ENCODE data around the gene DPH2.
A peak's percentile ranks its signal among the peaks of the same experiment; 100 is the strongest.

Gene DPH2

DNA sequence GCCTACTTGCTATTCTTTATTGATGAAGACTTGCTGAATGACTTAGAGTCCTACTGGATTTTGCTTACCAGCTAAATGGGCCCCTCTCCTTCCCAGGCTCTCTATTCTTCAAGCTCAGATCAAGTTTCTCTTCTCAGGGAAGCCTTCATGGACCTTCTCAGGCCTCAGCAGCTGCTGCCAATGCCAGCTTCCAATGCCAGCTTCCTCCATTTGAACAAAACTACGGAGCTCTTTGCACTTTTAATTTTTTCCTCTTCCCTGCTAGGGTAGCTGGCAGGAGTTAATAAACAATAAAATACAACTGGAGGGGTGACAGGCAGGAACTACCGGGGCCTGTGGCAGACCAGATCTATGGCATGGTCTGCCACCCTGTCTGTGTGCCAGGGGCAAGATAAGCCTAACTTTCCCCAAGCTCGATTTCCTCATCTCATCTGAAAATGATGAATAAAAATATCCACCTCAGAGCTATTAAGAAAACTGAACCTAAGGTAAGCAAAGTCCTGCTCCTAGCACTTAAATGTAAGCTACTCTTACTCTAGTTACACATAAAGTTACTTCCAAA lies 24.1 kb upstream of the DPH2 start:
- DNase-seq (ENCODE audit: low read depth) = no peak

DNA sequence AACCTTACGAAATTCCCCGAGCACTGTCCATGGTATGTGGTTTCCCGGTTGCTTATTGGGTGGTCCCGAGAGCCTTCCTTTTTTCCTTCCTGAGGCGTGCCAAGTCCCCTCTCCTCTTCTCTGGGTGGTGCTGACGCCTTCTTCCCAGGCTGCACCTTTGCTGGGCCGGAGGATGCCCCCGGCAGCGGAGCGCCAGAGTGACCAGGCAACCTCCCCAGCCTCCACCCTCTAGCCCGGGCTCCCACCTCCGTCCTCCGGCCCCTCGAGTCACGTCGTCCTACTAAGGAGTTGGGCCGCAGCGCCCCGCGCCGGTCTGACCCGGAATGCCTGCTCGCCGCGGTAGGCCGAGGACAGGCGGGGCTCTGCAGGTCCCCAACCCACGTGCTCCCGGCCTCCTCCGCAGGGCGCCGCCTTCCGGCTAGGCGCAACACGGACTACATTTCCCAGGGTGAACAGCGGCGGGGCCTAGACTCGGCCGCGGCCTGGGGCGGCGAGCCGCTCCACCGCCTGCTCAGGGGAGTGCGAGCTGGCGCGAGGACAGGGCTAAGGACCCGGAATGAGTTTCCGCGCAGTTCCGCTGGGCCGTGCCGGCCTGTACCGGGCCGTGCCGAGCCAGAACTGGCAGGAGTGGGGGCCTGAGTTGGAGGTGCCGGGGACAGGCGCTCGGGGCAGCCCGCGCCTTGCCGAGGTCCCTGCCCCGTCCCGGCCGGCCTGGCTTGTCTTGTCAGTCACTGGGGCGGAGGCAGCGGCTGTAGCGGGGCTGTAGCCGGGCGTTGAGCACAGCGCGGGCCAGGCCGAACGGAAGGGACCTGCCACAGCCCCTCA lies 23.4 kb upstream of the DPH2 start, which contains the start of gene IPO13:
Gene IPO13 (plus strand): TSS at position 715 of the 825 bp plus-strand sequence. CDS start 651 bp downstream, outside the sequence.
- DNase-seq (ENCODE audit: low read depth) = peak; percentile 88

DNA sequence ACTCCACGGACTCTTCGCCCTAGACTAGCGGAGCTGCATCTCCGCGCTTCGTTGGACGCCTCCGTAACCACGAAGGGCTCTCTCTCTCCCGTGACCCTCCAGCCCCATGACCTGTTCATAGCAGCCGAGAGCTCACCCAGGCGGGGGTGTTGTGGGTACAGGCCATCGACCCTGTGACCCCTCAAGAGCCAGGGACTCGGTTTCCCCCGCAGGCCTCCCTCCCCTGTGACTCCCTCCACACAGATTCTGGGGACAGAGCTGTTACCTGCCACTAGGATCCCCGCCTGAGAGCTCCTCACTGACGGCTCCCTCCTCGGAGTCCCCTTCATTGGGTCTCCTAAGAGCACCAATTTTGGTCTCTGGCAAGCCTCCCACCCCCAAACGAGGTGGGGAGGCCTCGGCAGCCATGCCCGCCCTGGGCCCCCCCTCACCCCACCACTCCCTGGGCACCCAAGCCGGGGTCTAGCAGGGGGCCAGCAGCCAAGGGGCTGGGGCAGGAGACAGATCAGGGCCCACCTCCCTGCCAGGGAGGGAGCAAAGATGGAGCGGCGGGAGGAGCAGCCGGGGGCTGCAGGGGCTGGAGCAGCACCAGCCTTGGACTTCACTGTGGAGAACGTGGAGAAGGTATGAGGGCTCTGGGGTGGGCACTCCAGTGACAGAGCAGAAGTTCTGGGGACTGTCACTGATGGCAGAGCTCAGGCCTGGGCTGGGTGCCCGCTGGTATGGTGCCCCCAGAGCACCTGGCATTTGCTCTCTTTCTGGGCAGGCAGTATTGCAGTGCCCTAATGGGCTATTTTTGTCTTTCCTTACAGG lies 22.5 kb upstream of the DPH2 start:
- DNase-seq (ENCODE audit: low read depth) = no peak

DNA sequence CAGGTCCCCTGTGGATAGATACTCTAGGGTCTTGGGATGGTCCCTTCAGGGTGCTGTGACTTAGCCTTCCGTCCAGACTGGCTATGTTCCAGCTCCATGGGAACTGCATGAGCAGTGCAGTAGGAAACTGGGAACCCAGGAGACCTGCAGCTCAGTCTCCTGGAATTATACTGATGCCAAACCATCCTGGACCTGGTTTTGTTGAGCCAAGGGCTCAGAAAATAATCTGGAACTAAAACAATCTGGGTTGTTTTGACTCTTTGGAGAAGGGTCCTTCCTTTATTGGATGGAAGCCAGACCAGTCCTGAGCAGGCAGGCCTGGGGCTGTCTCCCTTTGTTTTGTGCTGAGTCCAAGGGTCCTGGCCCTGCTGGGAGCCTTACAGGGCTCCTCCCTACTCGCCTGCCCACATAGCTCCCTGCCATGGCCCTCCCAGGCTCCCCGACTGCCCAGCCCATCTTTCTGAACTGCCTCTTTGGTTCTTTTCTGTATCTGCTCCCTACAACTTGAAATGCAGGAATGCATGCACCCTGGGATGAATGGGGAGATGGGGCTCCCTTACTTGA lies 21.9 kb upstream of the DPH2 start:
- no peak for DNase-seq (ENCODE audit: low read depth)

DNA sequence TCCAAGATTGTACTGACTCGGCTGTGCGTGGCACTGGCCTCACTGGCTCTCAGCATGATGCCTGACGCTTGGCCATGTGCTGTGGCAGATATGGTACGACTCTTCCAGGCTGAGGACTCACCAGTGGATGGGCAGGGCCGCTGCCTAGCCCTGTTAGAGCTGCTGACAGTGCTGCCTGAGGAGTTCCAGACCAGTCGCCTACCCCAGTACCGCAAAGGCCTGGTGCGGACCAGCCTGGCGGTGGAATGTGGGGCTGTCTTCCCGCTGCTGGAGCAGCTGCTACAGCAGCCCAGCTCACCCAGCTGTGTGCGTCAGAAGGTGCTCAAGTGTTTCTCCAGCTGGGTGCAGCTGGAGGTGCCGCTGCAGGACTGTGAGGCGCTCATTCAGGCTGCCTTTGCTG lies 20.1 kb upstream of the DPH2 start:
- no peak for DNase-seq (ENCODE audit: low read depth)

DNA sequence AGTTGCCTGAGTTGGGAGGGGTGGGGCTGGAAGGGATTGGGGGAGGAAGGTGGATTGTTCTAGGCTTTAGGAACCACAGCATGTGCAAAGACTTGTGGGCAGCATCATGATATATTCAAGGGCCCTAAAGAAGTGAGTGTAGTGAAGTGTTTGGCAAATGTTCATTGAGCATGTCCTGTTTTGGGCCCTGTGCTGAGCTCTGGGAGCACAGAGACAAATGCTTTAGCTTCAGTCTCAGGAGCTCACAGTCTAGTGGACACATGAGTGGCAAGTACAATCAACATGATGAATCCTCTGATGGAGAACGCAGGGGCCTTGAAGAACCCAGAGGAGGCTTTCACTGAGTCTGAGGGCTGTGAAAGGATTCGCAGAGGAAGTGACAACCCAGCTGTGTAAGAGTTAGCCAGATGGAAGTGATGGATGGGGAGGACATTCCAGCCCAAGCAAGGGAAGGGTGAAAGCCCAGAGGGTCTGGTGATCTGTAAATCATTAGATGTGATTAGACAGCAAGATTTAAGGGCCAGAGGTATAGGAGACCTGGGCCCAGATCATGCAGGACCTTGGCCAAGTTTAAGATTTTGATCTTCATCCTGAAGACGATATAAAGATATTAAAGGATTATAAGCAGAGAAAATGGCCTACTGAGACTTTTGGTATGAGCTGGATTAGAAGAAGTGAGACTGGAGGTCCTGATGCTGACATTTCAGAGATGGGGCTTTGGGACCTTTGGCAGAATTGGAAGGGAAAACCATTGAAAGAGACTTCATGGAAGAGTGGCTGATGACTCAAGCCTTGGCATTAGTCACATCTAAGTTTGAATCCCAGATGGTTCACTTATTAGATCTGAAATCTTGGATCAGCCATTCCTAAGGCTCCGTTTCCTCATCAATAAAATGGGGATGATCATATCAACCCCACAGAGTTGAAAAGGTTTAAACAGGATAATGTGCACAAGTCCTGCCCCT lies 18.5 kb upstream of the DPH2 start:
- DNase-seq (ENCODE audit: low read depth) = no peak

DNA sequence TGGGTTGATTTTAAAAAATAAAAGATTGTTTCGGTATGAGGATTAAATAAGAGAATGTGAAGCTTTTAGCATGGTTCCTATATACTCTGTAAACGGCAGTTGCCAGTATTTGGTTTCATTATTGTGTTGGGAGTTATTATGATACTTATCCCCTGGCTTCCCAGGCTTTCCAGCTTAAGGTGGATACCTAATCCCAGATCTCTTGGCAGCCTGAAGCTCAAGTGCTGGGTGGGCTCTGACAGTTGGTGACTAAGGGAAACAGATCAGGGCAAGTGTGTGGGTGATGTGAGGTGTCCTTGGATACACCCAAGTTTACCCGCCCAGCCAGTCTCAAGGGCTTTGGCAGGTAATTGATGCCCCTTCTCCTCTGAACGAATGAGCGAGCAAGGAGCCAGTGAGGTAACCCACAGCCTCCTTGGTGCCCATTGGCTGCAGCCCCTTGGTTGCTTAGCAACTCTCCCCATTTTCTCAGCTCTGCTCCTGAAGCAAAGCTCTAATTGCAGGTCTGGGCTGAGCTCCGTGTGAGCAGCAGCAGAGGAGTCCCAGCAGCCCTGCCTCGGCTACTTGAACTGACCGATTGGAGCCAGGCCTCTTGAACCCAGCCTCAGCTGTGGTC lies 17.0 kb upstream of the DPH2 start:
- DNase-seq (ENCODE audit: low read depth) = no peak

DNA sequence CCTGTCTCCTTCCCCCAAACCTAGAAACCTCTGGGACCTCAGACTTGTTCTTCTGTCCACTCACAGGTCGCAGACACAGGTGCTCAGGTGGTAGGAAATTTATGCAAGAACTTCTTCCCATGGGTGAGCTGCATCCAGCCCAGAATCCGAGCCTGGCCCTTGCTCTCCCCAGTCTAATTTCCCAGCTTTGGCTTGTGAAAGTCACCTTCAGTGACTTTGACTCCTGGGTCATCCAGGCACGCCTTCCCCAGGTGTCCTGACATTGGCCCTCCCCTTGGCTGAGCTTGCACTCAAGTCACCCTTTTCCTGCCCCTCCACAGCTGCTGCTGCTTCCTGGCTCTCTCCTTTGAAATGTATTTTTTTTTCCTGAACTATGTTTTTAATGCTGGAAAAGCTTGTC lies 16.4 kb upstream of the DPH2 start:
- no peak for DNase-seq (ENCODE audit: low read depth)

DNA sequence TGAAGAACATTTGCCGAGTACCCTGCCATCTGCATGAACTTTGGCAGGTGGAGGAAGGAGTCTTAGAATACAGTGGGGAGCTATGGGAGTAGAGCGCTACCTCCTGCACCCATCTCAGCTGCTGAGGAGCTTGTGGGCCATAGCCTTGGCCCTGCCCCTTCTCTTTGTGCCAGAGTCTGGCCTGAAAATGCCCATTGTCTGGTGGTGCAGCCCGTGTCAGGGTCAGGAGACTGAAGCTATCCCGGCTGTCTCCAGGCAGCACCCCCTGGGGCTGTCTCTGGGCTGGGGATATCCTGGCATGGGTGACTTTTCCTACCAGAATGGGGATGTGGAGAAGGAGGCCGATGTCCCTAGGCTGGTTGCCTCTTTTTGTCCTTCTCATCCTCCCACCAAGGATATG lies 15.8 kb upstream of the DPH2 start:
- DNase-seq (ENCODE audit: low read depth) = no peak

DNA sequence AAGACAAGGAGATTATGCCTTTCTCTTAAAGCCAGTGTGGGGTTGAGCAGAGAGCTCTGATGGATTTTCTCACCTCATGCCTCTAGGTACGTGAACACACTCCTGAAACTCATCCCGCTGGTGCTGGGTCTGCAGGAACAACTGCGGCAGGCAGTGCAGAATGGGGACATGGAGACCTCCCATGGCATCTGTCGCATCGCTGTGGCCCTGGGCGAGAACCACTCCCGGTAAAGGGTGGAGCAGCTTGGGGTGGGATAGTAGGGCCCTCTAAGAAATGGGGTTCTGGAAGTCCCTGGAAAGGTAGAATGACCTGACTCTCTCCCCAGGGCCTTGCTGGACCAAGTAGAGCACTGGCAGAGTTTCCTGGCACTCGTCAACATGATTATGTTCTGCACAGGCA lies 13.6 kb upstream of the DPH2 start:
- no peak for DNase-seq (ENCODE audit: low read depth)

DNA sequence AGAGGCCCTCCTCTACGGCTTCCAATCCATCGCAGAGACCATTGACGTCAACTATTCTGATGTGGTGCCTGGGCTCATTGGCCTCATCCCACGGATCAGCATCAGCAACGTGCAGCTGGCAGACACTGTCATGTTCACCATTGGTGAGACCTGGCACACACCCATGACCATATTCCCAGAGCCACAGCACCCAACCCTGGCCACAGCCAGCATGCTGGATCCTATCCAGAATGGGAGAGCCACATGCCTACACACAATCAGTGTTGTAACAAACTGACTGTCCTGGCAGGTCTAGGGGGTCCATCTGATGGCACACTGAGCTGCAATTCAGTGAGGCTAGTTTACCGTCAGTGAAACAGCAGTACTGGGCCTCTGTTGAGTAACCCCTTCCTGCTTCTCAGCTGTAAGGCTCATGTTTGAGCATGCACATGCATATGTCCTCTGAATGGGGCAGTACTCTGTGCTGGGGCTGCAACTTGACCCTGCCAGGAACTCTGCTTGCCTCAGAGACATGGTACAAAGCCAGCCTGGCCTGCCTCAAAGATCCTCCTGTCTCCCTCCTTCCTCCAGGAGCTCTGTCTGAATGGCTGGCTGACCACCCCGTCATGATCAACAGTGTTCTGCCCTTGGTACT lies 12.3 kb upstream of the DPH2 start:
- no peak for DNase-seq (ENCODE audit: low read depth)

DNA sequence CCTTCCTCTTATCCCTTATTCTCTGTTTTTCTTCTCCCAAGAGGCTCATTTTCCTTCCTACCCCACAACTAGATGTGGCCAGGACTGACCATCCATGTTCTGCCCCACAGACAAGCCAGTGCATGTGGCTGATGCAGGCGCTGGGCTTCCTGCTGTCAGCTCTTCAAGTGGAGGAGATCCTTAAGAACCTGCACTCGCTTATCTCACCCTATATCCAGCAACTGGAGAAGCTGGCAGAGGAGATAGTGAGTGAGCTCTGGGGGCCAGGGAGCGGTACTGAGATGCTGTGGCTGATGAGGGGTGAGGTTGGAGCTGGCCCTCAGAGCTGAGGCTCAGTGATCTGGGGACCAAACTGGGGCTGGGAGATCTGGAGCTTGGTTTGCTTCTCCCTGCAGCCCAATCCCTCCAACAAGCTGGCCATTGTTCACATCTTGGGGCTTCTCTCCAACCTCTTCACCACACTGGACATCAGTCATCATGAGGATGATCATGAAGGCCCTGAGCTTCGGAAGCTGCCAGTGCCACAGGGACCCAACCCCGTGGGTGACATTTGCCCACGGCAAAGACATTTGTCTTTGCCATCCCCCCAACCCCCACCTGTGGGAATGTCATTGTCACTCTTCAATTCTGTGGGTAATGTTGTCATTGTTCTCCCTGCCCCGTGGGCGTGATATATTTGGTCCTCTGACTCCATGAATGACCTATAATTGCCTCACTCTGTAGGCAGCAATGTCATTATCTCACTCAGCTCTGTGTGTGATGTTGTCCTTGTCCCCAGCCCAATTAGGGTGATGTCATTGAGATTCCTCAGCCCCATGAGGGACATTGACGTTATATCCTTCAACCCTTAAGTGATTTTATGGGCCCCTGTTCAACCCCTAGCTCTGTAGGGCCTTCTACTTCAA lies 11.2 kb upstream of the DPH2 start:
- DNase-seq (ENCODE audit: low read depth) = no peak

DNA sequence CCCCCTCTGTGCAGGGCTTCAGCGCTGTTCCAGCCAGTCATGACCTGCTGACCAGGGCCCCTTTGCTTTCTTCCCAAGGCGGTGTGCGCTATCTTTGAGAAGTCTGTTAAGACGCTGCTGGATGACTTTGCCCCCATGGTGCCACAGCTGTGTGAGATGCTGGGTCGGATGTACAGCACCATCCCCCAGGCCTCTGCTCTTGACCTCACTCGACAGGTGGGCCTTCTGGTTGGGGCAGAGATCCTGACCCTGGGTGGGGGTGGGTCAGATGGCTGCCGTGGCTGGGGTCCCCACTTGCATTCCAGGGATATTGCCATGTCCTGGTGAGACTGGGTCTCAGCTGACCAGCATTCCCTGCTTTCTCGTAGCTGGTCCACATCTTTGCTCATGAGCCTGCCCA lies 9.0 kb upstream of the DPH2 start:
- no peak for DNase-seq (ENCODE audit: low read depth)

DNA sequence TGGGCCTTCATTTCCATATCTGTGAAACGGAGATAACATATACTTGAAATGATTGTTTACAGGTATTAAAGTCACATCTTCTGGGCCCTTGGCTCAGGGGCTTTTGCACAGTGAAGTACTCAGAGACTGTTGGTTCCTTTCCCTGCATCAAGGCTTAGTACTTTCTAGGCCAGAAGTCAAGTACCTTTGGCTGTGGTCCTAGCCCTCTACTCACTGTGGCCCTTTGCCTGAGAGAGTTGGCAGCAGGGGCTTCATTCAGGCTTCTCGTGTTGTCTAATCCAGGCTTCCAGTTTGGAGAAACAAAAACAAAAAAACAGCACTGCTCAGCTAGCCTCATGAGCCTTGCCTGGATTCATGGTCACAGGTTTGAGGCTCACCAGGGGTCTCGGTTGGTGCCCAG lies 8.1 kb upstream of the DPH2 start:
- no peak for DNase-seq (ENCODE audit: low read depth)

DNA sequence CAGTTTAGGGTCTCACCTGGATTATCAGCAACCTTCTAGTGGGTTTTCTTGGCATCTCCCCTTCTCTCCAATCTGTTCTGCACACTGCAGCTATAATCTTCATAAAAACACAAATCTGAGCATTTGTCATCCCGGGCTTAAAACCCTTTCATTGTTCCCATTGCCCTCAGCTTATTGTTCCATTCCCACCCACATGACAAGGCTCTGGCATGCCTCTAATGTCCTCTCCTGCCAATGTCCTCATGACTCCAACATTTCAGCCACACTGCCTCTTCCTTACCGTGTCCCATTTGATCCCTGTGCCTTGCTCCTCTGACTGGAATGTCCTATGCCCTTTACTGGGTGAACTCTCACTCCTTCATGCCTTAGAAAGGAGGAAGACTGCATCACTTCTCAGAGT lies 7.5 kb upstream of the DPH2 start:
- DNase-seq (ENCODE audit: low read depth) = no peak

DNA sequence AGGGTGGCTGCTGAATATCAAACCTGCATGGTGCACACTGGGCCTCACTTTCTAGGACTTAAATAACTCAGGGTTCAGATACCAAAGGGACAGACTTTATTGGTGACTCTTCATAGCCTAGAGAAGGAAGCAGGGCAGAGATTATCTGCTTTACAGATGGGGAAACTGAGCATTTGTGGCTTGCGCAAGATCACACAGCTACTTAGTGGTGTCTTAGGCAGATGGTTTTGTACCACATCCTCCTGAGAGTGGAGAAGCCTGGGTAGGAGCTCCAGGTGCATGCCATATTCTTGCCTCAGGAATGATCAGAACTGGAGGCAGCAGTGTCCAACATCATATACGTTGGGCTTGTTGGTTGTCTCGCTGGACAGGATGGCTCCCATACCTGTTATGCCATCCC lies 6.8 kb upstream of the DPH2 start:
- no peak for DNase-seq (ENCODE audit: low read depth)

DNA sequence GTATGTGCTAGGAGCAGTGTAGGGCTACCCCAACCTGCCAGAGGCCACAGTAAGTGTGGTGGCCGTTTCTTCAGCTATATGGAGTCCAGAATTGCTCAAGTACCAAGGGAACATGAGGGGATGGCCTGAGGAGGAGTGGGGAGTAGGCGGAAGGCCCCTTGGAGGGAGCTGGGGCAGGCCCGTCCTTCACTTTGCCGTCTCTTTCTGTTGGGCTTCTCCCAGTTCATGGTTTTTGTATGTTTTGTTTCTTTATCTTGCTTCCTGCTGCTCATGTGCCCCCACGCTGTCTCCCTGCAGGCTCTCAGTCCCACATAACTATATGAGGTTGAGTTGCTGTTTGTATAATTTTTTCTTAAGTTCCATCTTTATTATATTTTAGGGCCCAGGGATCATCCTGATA lies 5.9 kb upstream of the DPH2 start:
- no peak for DNase-seq (ENCODE audit: low read depth)

DNA sequence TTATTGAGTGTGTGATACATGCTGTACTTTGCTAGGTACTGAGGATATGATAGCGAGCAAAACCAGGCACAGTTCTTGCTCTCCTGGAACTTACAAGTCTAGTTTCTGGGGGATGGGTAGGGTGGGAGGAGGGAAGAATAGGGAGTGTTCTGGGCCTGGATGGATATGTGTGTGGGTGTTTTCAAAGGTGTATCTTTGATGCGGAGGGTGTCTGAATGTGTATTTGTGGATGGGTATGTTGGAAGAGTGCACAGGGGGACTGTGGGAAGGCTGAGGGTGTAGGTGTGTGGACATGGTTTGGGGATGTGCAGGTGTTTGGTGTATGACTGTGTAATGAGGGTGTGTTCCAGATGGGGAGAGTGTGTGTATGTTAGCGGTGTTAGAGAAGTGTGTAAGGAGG lies 4.5 kb upstream of the DPH2 start:
- DNase-seq (ENCODE audit: low read depth) = no peak

DNA sequence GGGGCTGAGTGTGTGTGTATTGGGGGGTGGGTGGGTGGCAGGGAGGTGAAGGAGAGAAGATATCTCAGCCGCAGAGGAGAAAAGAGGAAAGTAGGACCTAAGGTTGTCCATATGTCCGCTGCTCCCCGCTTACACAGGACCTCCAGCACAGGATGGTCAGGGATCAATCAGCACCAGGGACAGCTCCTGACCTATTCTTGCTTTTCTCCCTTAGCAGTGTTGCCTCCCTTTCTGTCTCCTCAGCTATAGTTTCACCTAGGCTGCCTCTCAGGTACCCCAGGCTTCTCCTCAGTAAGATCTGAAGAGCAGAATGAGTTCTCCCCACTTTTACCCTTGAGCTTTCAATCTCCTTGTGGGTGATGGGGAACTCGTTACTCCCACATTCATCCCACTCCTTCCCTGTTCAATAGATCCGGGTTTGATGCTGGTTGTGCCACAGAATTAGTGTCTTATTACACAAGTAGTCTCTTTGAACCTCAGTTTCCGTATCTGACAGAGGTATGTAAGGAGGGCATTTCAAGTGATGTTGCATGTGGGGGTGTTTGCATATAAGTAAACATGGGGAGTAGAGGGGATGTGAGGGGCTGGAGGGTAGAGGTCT lies 1.4 kb upstream of the DPH2 start:
- no peak for DNase-seq (ENCODE audit: low read depth)

Measured in stimulated activated CD8-positive, alpha-beta memory T cell treated with anti-CD3 and anti-CD28 coated beads, Interleukin-12 subunit alpha, Interleukin-12 subunit beta, amount 100 ng/mL, for 1 hour (primary cell).